Measurements from ENCODE around the gene QSOX2. TPM values are rescaled to one million over a fixed set of nuclear protein-coding genes. Genes with fewer than 3 reads are reported as not detected.

QSOX2 gene
- total RNA-seq, 1 experiment from 2014 or later, result 34.6 TPM

DNA sequence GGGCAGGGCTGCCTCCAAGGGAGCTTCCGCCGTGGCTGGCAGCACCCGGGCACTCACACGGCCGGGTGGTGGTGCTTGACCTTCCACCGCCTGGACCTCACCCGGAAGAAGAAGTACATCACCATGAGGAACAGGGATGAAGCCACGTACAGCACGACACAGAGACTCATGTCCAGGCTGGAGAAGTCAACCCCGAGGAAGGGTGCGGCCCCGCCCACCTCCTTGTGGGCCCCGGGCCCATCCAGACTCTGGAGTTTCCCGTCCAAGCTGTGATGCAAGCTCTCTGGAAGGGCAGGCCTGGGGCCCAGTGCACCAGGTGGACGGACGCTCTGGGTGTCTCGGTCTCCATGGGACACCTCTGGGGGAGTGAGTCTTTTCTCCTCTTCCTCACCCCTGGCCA lies 36.9 kb downstream of the QSOX2 start:
- Histone ChIP-seq H3K4me1 (ENCODE audit: control insufficient read depth in 1 of 2, insufficient read depth in 2 of 2, low read length in 2 of 2) (no peaks in the 10 kb centered on the region), H3K79me2 (ENCODE audit: insufficient read depth, low read length) (no peaks in the 10 kb centered on the region), H3K4me3 (replicated peaks in 1 of 2; ENCODE audit: low read depth in 1 of 2, low read length in 2 of 2) (no peak overlapping the region), H3K9ac (ENCODE audit: low read length) (no peak overlapping the region), H3K36me3 (ENCODE audit: control insufficient read depth in 1 of 2, insufficient read depth in 2 of 2, low read length in 2 of 2) (peaks cover 15 to 22% of the 10 kb centered on the region in 2 experiments; a peak in 3 of 4 replicates), H3K9me2 (ENCODE audit: insufficient read depth) (no peaks in the 10 kb centered on the region), H3K27me3 (ENCODE audit: insufficient read depth, low read length) (no peaks in the 10 kb centered on the region), H2AFZ (ENCODE audit: low read depth, low read length, poor library complexity, severe bottlenecking) (no peak overlapping the region), H3K27ac (ENCODE audit: low read depth, low read length) (no peak overlapping the region), H3K4me2 (ENCODE audit: low read length) (no peak overlapping the region), H3K9me3 (ENCODE audit: control insufficient read depth in 1 of 2, insufficient read depth in 1 of 2, low read depth in 1 of 2, low read length in 2 of 2) (no peaks in the 10 kb centered on the region), H4K20me1 (ENCODE audit: insufficient read depth) (no peaks in the 10 kb centered on the region)
- ChIA-PET POLR2A (no interaction called here), RAD21 (ENCODE audit: low non-redundant PET in 1 of 2, low total read pairs in 2 of 2, uncharacterized antibody in 2 of 2, unreplicated experiment in 2 of 2) (no interaction called here), CTCF (no interaction called here)
- no TSS peak for BruUV-seq (replicated peaks)
- TF ChIP-seq POLR2A (IDR thresholded peaks at IDR 0.05; ENCODE audit: borderline replicate concordance, extremely low read depth, insufficient read depth, insufficient read length), result no peak
- no peak for TF ChIP-seq EZH2 (IDR thresholded peaks at IDR 0.05)
- TF ChIP-seq ATF3 (IDR thresholded peaks at IDR 0.05), result no peak
- no peak for TF ChIP-seq SRF (IDR thresholded peaks at IDR 0.05; ENCODE audit: low read depth)
- no peak for TF ChIP-seq TCF7L2 (IDR thresholded peaks at IDR 0.05; ENCODE audit: borderline replicate concordance, extremely low read depth, insufficient read depth, insufficient read length)
- no peak for TF ChIP-seq SIN3A (IDR thresholded peaks at IDR 0.05; ENCODE audit: low read depth)
- TF ChIP-seq, protein P1, sequence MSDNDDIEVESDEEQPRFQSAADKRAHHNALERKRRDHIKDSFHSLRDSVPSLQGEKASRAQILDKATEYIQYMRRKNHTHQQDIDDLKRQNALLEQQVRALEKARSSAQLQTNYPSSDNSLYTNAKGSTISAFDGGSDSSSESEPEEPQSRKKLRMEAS (IDR thresholded peaks at IDR 0.05), result no peak
- TF ChIP-seq ELF1 (IDR thresholded peaks at IDR 0.05; ENCODE audit: borderline replicate concordance, low read depth), result no peak
- no peak for TF ChIP-seq SP1 (IDR thresholded peaks at IDR 0.05; ENCODE audit: low read depth)
- no peak for TF ChIP-seq FOSL1 (IDR thresholded peaks at IDR 0.05; ENCODE audit: low read depth)
- TF ChIP-seq, protein P2, sequence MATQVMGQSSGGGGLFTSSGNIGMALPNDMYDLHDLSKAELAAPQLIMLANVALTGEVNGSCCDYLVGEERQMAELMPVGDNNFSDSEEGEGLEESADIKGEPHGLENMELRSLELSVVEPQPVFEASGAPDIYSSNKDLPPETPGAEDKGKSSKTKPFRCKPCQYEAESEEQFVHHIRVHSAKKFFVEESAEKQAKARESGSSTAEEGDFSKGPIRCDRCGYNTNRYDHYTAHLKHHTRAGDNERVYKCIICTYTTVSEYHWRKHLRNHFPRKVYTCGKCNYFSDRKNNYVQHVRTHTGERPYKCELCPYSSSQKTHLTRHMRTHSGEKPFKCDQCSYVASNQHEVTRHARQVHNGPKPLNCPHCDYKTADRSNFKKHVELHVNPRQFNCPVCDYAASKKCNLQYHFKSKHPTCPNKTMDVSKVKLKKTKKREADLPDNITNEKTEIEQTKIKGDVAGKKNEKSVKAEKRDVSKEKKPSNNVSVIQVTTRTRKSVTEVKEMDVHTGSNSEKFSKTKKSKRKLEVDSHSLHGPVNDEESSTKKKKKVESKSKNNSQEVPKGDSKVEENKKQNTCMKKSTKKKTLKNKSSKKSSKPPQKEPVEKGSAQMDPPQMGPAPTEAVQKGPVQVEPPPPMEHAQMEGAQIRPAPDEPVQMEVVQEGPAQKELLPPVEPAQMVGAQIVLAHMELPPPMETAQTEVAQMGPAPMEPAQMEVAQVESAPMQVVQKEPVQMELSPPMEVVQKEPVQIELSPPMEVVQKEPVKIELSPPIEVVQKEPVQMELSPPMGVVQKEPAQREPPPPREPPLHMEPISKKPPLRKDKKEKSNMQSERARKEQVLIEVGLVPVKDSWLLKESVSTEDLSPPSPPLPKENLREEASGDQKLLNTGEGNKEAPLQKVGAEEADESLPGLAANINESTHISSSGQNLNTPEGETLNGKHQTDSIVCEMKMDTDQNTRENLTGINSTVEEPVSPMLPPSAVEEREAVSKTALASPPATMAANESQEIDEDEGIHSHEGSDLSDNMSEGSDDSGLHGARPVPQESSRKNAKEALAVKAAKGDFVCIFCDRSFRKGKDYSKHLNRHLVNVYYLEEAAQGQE (IDR thresholded peaks at IDR 0.05; ENCODE audit: low read depth), result no peak
- no peak for TF ChIP-seq ZNF274 (IDR thresholded peaks at IDR 0.05; ENCODE audit: low read depth, low read length)
- TF ChIP-seq, protein P3, sequence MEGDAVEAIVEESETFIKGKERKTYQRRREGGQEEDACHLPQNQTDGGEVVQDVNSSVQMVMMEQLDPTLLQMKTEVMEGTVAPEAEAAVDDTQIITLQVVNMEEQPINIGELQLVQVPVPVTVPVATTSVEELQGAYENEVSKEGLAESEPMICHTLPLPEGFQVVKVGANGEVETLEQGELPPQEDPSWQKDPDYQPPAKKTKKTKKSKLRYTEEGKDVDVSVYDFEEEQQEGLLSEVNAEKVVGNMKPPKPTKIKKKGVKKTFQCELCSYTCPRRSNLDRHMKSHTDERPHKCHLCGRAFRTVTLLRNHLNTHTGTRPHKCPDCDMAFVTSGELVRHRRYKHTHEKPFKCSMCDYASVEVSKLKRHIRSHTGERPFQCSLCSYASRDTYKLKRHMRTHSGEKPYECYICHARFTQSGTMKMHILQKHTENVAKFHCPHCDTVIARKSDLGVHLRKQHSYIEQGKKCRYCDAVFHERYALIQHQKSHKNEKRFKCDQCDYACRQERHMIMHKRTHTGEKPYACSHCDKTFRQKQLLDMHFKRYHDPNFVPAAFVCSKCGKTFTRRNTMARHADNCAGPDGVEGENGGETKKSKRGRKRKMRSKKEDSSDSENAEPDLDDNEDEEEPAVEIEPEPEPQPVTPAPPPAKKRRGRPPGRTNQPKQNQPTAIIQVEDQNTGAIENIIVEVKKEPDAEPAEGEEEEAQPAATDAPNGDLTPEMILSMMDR (IDR thresholded peaks at IDR 0.05 in 2 of 3, conservative IDR thresholded peaks at IDR 0.05 in 1 of 3; ENCODE audit: borderline replicate concordance in 1 of 3, insufficient read depth in 1 of 3, low read depth in 2 of 3, low read length in 2 of 3), result no peak
- TF ChIP-seq RAD21 (IDR thresholded peaks at IDR 0.05; ENCODE audit: low read depth), result no peak
- TF ChIP-seq JUND (IDR thresholded peaks at IDR 0.05), result no peak
- no peak for TF ChIP-seq POLR2AphosphoS5 (IDR thresholded peaks at IDR 0.05; ENCODE audit: low read depth, low read length)
- TF ChIP-seq EGR1 (IDR thresholded peaks at IDR 0.05; ENCODE audit: low read depth), result no peak
- no peak for ATAC-seq
- intact Hi-C loops (cut with micrococcal nuclease), result no loop called here
- DNase-seq (ENCODE audit: low read depth, low spot score), result no peak
